ENCODE results near the gene ABCB4.

Gene ABCB4

DNA sequence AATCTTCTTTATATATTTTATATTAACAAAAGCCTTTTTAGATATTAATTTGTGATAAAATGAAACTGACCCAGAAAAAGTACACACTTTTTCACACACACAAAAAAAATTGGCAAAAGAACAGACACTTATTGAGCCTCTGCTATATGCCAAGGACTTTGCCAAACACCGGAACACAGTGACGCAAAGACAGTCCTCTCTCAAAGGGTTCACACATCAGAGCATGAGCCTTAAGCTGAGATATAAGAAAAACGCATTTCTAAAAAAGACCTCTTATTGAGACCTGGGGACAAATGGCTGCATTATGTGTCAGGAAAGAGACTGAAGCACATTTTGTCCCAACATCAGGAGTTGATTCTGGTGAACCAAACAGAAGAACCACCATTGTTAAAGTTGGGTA is 24.0 kb upstream of the ABCB4 start:
- Histone ChIP-seq H3K9ac (ENCODE audit: low read depth, low read length, poor library complexity, severe bottlenecking) (no peak overlapping the region), H3K79me2 (ENCODE audit: insufficient read depth, low read length) (no peaks in the 10 kb centered on the region), H3F3A (ENCODE audit: low read depth) (no peaks in the 10 kb centered on the region), H3K27me3 (ENCODE audit: insufficient read depth, low read length, poor library complexity, severe bottlenecking) (no peaks in the 10 kb centered on the region), H4K20me1 (ENCODE audit: insufficient read depth, low read length, poor library complexity, severe bottlenecking) (no peaks in the 10 kb centered on the region), H3K4me3 (ENCODE audit: low read length, poor library complexity, severe bottlenecking) (no peak overlapping the region), H2AFZ (ENCODE audit: low read length) (no peak overlapping the region), H3K4me1 (ENCODE audit: insufficient read depth, low read length, poor library complexity, severe bottlenecking) (no peaks in the 10 kb centered on the region), H3K9me3 (ENCODE audit: insufficient read depth, low read depth, low read length) (no peaks in the 10 kb centered on the region), H3K9me2 (replicated peaks; ENCODE audit: low read depth, low read length) (no peaks in the 10 kb centered on the region), H3K4me2 (ENCODE audit: low read depth, low read length, poor library complexity, severe bottlenecking) (no peak overlapping the region), H3K36me3 (ENCODE audit: insufficient read depth, low read length) (no peaks in the 10 kb centered on the region)
- TF ChIP-seq, protein P1, sequence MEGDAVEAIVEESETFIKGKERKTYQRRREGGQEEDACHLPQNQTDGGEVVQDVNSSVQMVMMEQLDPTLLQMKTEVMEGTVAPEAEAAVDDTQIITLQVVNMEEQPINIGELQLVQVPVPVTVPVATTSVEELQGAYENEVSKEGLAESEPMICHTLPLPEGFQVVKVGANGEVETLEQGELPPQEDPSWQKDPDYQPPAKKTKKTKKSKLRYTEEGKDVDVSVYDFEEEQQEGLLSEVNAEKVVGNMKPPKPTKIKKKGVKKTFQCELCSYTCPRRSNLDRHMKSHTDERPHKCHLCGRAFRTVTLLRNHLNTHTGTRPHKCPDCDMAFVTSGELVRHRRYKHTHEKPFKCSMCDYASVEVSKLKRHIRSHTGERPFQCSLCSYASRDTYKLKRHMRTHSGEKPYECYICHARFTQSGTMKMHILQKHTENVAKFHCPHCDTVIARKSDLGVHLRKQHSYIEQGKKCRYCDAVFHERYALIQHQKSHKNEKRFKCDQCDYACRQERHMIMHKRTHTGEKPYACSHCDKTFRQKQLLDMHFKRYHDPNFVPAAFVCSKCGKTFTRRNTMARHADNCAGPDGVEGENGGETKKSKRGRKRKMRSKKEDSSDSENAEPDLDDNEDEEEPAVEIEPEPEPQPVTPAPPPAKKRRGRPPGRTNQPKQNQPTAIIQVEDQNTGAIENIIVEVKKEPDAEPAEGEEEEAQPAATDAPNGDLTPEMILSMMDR (conservative IDR thresholded peaks at IDR 0.05; ENCODE audit: low read length): no peak
- TF ChIP-seq EZH2phosphoT487 (IDR thresholded peaks at IDR 0.05; ENCODE audit: borderline replicate concordance): no peak

DNA sequence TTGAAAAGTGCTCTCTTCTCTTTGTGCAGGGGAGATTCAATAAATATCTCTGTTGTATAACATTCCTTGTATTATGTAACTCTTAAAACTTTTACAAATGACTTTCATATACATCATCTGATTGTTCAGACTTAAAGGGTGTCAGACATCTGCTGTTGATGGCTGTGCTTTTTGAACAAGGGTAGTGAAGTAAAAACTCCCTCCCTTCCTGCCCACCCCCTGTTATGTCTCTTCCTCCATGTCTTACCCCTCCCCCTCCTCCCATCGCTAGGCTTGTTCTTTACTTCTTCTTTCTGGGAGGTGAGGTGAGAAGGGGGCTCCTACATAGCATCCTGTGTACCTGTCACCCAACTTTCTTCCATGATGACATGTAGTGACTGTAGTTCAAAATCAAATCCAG is 23.4 kb upstream of the ABCB4 start:
- Histone ChIP-seq H3K9me2 (replicated peaks; ENCODE audit: low read depth, low read length) (no peaks in the 10 kb centered on the region), H2AFZ (ENCODE audit: low read length) (no peak overlapping the region), H3K9me3 (ENCODE audit: insufficient read depth, low read depth, low read length) (no peaks in the 10 kb centered on the region), H3K9ac (ENCODE audit: low read depth, low read length, poor library complexity, severe bottlenecking) (no peak overlapping the region), H3K36me3 (ENCODE audit: insufficient read depth, low read length) (no peaks in the 10 kb centered on the region), H3K4me1 (ENCODE audit: insufficient read depth, low read length, poor library complexity, severe bottlenecking) (no peaks in the 10 kb centered on the region), H3K79me2 (ENCODE audit: insufficient read depth, low read length) (no peaks in the 10 kb centered on the region), H4K20me1 (ENCODE audit: insufficient read depth, low read length, poor library complexity, severe bottlenecking) (no peaks in the 10 kb centered on the region), H3K27me3 (ENCODE audit: insufficient read depth, low read length, poor library complexity, severe bottlenecking) (no peaks in the 10 kb centered on the region), H3K4me2 (ENCODE audit: low read depth, low read length, poor library complexity, severe bottlenecking) (no peak overlapping the region), H3F3A (ENCODE audit: low read depth) (no peaks in the 10 kb centered on the region), H3K4me3 (ENCODE audit: low read length, poor library complexity, severe bottlenecking) (no peak overlapping the region)
- TF ChIP-seq, protein P1 (conservative IDR thresholded peaks at IDR 0.05; ENCODE audit: low read length): no peak
- no peak for TF ChIP-seq EZH2phosphoT487 (IDR thresholded peaks at IDR 0.05; ENCODE audit: borderline replicate concordance)

DNA sequence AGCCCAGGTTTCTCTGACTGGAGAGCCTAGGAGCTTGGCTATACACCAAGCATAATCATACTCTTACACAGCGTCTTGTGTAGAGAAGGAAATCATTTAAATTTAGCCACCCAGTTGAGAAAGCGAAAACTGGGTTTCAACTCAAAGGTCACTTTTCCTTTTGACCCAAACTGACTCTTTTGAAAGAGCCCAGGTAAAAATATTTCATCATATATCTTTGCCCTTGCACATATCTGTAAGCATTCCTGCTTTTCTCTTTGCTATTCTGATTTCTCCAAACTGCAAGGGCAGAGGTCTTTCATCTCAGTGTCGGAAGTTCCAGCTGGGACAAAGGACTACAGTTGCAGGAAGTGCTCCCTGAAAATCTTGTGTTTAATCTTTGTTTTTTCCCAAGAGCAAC is 22.0 kb upstream of the ABCB4 start:
- Histone ChIP-seq H2AFZ (ENCODE audit: low read length) (no peak overlapping the region), H3K9me2 (replicated peaks; ENCODE audit: low read depth, low read length) (no peaks in the 10 kb centered on the region), H3F3A (ENCODE audit: low read depth) (no peaks in the 10 kb centered on the region), H3K79me2 (ENCODE audit: insufficient read depth, low read length) (no peaks in the 10 kb centered on the region), H3K4me1 (ENCODE audit: insufficient read depth, low read length, poor library complexity, severe bottlenecking) (no peaks in the 10 kb centered on the region), H3K4me2 (ENCODE audit: low read depth, low read length, poor library complexity, severe bottlenecking) (no peak overlapping the region), H3K27me3 (ENCODE audit: insufficient read depth, low read length, poor library complexity, severe bottlenecking) (no peaks in the 10 kb centered on the region), H3K36me3 (ENCODE audit: insufficient read depth, low read length) (no peaks in the 10 kb centered on the region), H3K4me3 (ENCODE audit: low read length, poor library complexity, severe bottlenecking) (no peak overlapping the region), H3K9ac (ENCODE audit: low read depth, low read length, poor library complexity, severe bottlenecking) (no peak overlapping the region), H3K9me3 (ENCODE audit: insufficient read depth, low read depth, low read length) (no peaks in the 10 kb centered on the region), H4K20me1 (ENCODE audit: insufficient read depth, low read length, poor library complexity, severe bottlenecking) (no peaks in the 10 kb centered on the region)
- TF ChIP-seq EZH2phosphoT487 (IDR thresholded peaks at IDR 0.05; ENCODE audit: borderline replicate concordance): no peak
- TF ChIP-seq, protein P1 (conservative IDR thresholded peaks at IDR 0.05; ENCODE audit: low read length): no peak
